Panc1 (cell line): ENCODE results near the gene CCDC127.

Experiments
- CTCF ChIP-seq: fragments of 450-650 bp; IDR thresholded peaks from 2 replicates; pipeline ENCODE4 v1.5.1; 2017; ENCODE audit warnings: mild to moderate bottlenecking
- POLR2AphosphoS5 ChIP-seq: IDR thresholded peaks from 2 replicates; pipeline ENCODE4 v1.6.1; 2012; ENCODE audit warnings: mild to moderate bottlenecking, low read depth, low read length, moderate library complexity
- TCF7L2 ChIP-seq: IDR thresholded peaks from 2 replicates; pipeline ENCODE4 v1.6.1; 2011; ENCODE audit warnings: mild to moderate bottlenecking, low read depth, low read length, inconsistent platforms

- TF ChIP-seq POLR2AphosphoS5 (no peak), CTCF (no peak), TCF7L2 (no peak)
Measured at GRCh38 chr5:174291-174600, 43.7 kb downstream of the CCDC127 start.
